ENCODE measurements around the gene NFATC1.
"Not testable (repeated sequence)": the region's sequence is repeated elsewhere in the genome, so short reads cannot be mapped to it uniquely, and the experiment has no call there.

The NFATC1 gene

DNA sequence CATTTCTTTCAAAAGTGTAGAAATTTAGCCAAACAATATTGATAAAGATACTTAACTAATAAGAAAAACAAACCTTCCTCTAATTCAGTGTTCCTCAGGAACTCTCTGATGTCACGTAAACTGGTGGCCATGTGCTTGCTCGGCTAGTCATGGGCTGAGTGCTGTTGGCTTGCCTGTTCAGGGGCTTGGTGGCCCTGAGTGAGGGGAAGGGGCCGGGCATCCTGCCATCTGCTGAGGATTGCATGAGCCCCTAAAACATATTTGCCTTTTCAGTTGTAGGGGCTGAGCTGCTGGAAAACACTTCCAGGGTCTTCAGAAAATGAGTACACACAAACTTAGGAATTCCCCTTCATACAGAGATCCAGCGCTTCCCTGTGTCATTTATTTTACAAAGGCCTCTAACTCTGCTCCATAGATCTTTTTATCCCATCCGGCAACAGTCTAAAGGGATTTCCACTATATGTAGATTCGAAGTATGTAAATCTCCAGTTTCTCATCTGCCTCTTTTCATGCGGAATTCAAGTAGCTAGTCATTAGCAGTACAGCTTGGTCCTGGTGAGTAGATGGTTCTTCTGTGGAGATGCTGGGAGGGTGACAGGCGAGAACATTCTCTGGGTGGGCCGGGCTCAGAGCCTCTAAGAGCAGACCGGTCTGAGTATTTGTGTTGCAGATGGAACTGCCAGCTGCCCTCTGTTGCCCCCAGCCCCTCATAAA lies 20.1 kb upstream of the NFATC1 start:
- no peak for DNase-seq (ENCODE audit: low spot score)

DNA sequence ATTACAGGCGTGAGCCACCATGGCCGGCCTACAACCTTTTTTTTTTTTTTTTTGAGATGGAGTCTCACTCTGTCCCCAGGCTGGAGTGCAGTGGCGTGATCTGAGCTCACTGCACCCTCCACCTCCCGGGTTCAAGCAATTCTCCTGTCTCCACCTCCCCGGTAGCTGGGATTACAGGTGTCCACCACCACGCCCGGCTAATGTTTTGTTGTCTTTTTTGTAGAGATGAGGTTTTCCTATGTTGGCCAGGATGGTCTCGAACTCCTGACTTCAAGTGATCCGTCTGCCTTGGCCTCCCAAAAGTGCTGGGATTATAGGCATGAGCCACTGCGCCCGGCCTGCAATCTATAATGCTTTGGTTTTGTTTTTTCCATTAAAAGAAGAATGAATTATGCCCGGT lies 19.1 kb upstream of the NFATC1 start:
- not testable (repeated sequence) for DNase-seq (ENCODE audit: low spot score)

DNA sequence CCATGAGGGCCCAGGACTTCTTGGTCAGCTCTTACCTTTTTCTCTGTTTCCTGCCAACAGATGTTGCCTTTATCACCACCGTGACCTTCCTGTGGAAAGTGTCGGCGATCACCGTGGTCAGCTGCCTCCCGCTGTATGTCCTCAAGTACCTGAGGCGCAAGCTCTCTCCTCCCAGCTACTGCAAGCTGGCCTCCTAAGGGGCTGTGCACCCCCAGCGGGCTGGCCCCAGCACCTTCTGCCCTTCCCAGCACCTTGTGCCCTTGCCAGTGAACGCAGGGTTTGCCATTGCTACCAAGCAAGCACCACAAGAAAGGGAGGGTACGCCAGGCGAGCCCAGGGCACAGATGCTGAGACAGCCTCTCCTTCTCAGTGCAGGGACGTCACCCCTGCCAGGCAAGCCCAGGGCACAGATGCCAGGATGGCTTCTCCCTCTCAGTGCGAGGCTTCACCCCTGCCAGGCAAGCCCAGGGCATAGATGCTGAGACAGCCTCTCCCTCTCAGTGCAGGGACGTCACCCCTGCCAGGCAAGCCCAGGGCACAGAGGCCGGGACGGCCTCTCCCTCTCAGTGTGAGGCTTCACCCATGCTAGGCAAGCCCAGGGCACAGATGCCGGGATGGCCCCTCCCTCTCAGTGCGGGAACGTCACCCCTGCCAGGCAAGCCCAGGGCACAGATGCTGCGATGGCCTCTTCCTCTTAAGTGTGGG lies 18.4 kb upstream of the NFATC1 start:
- DNase-seq (ENCODE audit: low spot score), result no peak

DNA sequence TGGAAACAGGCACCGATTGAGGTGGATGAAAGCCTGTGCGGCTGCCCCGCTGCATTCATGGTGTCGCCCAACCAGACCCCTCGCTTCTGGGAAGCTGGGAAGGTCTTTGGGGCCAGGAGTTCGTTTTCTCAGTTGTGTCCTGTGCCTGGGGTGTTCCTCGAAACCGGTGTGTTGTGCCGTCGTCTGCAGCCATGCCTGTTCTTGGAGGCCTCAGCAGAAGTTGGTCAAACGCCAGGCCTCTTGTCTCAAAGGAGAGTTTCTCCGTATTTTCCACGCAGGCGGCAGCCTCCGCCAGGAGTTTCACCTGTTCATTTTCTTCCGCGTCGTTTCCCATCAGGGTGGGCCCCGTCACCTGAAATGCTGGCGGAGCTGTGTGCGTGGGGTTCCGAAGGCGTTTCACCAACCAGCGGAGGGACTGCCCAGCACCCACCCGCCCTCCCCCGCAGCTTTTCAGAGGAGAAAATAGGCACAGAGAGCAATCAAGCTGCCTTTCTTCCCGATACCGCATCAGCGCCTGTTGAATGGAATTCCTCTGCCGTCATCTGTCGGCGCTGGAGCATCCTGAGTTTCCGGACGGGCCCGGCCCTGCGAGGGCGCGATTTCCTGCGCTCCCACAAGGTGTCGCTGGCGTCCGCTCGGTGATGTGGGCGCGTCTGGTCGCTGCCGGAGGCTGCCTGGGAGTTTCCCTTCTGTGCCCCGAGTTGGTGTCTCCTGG lies 17.0 kb upstream of the NFATC1 start:
- peak; percentile 73 for DNase-seq (ENCODE audit: low spot score)

DNA sequence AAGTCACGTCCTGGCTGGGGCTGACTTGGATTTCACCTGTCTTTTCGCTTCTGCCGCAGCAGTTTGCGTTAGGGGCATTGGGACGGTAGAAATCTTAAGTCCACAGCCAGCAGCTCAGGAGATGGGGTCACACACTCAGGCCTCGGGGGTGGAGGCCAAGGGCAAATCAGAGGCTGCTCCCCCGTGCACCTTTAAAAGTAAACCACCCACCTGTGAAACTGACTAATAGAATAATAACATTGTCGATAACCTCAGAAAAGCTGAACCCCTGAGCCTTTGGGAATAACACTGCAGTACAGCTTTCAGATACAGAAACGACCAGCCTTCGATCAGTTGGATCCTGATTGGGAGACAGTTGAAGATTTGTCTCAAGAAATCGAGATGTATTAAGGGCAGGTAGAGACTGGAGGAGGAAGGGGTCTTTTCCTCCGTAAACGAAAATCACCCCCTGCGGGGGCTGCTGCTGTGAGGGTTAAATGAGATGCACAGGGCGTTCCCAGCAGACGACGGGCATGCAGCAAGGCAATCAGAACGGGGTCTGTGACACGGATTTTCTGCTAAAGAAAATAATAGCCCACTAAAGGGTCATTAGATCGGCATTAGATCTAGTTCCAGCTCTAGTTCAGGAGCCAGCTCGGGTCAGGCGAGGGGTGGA lies 16.4 kb upstream of the NFATC1 start:
- no peak for DNase-seq (ENCODE audit: low spot score)

DNA sequence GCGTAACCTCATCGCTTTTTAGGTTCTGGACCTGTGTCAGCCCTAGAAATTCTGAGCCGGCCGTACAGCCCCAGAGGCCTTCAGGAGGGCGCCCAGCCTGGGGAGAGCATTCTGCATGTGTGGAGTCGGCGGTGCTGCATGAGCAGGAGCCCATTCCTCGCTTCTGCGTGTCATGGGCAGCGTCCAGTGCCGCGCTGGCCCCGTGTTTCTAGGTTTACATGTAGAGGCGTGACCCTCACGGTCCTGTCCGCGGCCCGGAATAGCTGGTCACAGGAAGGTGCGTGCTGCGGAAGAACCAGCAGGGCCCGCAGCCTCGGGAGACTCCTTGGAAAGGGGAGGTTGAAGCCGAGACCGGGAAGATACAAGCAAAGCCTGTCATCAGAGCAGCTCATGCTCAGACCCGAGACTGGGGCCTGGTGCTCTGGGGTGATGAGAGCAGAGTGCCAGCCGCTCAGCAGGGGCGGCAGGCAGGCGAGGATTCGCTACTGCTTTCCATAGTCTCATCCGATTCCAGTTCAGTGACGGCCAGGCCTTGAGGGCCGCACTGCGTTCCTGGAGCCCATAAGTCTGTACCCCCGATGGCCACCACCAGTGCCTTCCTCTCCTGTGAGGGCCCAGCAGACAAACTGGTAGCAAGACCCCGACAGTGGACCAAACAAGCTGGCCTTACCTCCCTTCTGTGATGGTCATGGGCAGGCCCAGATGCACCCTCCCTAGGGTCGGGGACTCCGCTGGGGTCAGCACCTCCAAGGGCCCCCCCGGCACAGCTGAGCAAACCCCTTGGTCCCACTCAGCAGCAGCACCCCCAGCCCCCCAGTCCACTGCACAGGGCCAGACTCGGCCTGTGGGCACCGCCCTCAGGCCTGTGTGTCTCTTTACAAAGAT lies 15.6 kb upstream of the NFATC1 start:
- DNase-seq (ENCODE audit: low spot score), result no peak

DNA sequence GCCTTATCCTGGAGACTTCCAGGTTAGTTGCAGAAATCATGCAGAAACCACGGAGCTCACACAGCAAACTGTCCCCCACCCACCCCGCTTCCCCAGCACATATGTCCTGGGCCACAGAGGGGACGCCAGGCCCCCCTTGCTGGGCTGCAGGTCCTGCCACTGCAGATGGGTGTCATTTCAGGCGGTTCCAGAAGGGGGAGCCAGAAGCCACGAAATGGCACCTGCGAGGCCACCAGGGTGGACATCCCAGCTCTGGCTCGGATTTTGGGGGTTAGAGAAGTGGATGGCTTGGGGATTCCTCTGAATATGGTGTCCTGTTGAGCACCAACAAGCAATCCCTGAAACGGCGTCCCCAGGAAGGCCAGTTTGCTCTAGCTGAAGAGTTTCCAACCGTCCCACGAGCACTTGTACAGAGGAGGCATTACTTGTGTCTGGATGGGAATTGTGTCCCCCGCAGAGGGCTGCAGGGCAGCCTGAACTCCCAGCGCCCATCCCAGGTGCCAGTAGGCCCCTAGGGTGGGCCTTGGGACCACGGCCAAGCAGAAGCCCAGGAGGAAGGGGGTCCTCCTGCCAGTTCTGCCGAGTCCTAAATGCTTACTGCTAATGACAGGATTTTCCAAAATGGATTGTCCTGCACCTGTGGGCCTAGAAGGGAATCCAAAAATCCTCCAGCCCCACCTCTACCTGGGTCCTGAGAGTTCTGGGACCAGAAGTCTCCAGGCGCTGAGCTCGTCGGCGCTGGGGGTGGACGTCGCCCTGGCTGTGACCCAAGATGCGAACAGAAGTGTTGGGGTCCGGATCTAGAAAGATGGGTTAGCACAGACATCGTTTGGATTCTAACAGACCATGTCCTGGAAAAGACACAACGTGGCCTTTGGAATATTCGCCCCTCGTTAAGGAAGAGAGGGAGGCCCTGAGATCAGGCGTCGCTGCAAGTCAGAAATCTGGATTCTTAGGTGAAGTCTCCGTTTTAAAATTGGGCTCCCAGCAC lies 14.6 kb upstream of the NFATC1 start:
- DNase-seq (ENCODE audit: low spot score), result peak; percentile 49

DNA sequence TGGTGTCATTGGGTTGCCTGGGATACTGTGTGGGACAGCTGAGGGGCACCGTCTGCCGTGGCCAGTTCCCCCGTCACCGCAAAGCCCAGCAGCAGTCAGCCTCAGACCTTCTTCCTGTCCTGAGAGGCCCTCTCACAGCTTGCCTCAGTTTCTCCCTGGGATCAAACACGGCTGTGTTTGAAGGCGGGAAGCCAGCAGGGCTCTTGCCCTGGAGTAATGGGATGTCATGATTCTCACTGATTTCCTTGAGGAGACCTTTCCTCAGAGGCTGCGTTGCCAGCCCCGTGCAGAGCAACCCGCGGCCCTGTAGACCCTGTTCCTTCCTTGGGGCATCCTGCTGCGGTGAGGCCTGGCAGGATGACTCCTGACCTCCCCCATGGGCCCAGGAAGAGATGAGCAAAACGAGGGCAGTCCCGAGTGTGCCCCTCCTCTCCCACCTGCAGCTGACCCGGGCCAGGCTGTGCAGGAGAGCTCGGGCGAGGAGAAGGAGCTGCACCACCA lies 13.9 kb upstream of the NFATC1 start:
- no peak for DNase-seq (ENCODE audit: low spot score)

DNA sequence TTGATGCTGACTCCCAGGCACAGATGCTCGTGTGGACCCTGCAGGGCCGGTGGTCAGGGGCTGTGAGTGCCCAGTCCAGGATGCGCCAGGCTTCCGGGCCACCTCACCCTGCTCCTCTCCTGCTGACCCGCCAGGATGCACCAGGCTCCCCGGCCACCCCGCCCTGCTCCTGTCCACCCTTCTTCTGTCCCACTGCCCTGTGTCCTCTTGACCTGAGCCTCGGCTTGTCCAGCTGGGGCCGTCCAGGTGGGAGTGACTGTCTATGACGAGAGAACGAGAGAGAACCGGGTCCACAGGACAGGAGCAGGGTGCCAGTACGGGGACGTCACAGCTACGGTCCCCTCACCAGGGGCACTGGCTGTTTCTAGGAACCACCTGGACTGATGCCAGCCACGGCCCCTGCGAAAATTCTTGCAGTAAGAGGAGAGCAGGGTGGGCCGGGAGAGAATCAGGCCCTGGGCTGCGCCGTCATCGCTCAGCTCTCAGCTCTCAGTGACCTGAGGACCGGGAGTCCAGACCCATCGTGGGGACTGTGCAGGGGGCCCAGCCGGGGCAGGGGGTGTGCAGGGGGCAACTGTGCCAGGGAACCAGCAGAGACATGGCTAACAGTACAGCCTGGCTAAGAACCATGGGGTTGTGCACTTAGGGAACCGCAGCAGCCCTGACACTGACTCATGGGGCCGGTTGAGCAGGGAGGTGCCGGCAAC lies 12.9 kb upstream of the NFATC1 start:
- no peak for DNase-seq (ENCODE audit: low spot score)

DNA sequence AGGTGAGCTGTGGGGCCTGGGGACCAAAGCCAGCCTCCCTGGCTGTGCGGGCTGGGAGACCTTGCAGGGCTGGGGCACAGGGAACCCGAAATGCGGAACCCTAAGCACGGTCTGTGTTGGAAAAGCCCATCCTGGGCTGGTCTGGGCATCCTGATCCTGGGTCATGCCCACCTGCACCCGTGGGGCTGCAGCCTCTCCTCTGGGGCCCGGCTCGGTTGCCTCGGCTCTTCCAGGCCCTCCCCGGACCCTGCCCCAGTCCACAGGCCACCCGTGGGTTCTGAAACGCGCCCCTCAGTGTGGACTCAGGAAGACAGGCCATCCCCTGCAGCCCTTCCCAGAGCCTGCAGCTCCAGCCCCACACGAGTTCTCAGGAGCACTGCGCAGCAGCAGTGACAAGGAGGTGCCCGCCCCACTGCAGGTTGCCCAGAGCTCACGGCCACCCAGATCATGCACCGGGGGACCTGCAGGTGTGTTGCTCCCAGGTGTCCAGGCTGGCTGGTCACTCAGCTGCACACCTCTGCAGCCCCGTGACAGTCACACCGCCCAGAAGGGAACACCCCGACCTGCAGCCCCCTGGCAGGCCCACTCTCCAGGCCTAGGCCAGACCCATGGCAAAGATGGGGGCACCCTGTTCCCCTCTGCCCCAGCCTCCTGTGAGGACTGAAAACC lies 12.2 kb upstream of the NFATC1 start:
- no peak for DNase-seq (ENCODE audit: low spot score)

DNA sequence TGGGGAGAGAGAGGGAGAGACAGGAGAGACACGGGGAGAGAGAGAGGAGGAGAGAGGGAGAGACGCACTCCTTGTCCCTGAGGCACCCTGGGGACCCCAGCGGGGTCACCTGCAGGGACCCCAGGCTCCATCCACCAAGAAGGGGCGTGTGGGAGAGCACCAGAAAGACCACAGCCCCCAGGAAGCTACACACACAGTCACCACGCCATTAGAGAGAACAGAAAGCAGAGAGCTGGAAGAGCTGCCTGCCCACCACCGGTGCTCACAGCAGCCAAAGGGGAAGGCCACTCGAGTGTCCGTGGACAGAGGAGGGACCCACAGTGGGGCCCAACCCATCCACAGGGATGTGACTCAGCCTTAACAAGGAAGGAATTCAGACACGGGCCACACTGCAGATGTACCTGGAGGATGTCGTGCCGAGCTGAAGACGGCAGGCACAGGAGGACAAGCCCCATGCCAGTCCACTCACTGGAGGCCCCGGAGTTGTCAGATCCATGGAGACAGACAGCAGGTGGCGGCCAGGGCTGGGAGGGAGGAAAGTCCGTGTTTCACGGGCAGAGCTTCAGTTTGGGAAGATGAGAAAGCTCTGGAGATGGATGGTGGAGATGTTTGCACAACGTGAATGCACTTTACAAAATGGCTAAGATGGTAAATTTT lies 11.5 kb upstream of the NFATC1 start:
- peak; percentile 28 for DNase-seq (ENCODE audit: low spot score)

DNA sequence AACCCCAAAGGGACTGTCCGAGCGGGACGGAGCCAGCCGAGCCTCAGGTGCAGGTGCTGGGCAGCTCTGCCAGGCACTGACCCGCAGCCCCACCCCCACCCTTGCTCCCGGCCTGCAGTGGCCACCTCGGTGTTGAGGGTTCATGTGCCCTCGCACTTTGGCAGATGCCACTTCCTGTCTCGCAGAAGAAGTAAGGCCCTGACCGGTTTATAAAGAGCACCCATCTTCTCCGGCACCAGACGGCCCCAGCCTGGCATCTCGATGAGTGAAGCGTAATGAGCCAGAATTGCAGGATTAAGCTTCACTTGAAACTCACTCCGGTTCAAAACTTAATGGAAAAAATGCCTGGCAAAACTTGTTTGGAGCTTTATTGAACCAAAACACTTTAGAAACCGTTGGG lies 10.9 kb upstream of the NFATC1 start:
- no peak for DNase-seq (ENCODE audit: low spot score)

DNA sequence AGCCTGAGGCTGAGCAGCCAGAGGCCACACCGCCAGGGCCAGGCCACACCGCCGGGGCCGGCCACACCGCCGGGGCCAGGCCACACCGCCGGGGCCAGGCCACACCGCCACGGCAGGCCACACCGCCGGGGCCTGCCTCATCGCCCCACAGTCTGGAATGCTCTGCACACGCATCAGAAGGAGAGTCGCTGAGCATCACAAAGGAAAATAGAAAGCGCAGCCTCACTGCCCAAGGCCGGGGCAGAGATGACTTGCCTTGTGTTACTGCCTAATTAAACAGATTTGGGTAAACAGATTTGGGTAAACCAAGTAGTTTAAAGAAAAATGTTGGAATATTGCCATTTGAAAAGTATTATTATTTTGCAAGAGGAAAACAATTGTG lies 10.4 kb upstream of the NFATC1 start:
- no peak for DNase-seq (ENCODE audit: low spot score)

DNA sequence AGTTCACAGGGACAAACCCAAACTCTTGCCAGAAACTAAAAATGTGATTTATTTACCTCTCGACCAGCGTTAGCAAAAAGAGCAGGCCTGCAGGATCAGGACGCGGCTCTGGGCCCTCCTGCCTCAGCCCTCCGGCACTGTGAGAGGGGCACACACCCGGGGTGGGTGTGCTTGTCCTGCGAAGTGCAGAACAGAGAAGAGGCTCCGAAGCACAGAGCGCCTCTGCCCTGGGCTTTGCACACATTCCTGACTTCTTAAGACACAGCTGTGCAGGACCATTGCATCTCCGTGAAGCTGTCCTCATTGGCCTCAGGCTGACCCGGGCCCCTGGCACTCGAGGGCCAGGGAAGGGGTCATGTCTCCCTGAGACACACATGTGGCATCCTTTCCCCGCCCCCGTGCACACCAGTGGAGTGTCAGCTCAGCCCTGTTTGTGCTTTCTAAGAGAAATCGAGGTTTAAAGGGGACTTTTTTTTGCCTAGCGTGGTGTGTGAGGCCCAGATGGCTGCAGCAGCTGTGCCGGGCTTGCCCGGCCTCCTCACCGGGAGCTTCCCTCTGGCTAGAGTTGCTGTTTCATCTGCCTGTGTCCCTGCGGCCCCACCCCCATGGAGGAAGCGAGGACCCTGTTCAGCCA lies 9.9 kb upstream of the NFATC1 start:
- DNase-seq (ENCODE audit: low spot score), result no peak

DNA sequence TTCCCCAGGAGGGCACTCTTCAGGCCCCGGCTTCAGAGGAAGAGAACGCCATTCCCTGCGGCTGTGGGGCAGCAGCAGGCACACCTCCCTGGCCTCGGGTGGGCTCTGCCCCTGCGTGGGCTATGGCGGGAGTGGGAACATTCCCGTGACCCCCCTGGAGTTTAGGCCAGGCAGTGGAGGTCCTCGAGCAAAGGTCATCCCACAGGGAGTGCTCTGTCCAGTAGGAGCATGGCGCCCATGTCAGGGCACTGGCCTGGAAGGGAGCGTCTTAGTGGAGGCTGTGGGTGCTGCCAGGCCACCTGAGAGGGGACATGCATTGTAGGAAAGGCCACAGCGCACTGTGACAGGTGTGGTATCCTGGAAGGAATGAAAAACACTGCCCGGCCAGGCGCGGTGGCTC lies 9.2 kb upstream of the NFATC1 start:
- no peak for DNase-seq (ENCODE audit: low spot score)

DNA sequence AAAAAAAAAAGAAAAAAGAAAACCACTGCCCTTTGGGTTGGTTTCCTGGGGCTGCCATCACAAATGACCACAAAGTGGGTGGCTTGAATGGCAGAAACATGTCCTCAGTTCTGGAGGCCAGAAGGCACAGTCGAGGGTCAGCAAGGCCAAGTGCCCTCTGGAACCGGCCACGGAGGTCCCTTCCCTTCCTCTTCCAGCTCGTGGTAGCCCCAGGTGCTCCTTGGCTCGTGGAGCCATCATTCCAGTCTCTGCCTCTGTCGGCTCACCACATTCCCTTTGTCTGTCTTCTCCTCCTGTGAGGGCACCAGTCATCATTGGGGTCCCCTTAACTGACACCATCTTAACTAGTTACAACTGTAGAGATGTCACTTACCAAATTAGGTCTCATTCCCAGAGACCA lies 8.5 kb upstream of the NFATC1 start:
- DNase-seq (ENCODE audit: low spot score), result no peak

DNA sequence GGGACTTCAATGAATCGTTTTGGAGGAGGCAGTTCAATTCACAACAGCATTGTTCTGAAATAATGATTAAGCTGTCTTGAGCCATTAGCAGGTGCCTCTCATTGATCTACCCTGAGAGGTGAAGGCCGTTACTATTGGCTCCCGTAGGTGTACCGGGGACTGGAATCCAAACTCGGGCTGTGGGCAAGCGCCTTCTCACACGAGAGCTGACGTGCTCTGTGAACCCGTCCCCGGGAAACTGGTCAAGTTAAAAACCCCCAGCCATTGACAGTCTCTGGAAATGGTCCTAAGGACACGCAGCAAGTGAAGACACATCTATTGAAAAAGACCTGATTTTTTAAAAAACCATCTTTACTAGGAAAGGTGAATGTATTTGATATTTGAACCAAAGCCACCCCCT lies 8.1 kb upstream of the NFATC1 start:
- no peak for DNase-seq (ENCODE audit: low spot score)

DNA sequence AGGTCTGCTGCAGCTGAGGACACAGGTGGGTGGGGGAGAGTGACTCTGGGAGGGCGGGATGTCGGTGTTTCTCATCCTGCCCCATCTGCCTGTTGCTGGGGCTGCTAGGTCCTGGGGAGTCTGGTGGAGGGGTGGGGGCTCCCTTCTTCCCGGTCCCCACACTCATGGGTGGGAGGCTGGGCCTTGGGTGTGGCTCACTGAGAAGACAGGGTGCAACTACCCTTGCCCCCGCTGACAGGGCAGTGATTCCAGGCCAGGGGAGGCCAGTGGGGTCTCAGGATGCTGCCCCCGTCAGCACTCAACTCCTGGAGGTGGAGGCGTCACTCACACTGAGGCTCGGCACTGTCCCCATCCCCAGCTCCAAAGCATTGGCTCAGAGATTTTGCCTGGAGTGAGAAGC lies 7.7 kb upstream of the NFATC1 start:
- no peak for DNase-seq (ENCODE audit: low spot score)

Measured in kidney tubule cell (primary cell).